ENCODE data around the gene ZSWIM9. TPM values are rescaled to one million over a fixed set of nuclear protein-coding genes. Genes with fewer than 3 reads are reported as not detected.

The ZSWIM9 gene
- total RNA-seq, 4 donors from 2014 or later = 4.2 to 6.1 (median 5.4) TPM

- H3K27ac ChIP-seq = no peak overlapping the region
- 95 to 96% methylated on average over 5 of the region's 5 CpGs for WGBS, 2 donors
- H3K4me1 ChIP-seq = no peaks in the 10 kb centered on the region
- H3K36me3 ChIP-seq = no peaks in the 10 kb centered on the region
- no peak overlapping the region for H3K4me3 ChIP-seq (replicated peaks in 1 of 3)
- TF ChIP-seq POLR2A (IDR thresholded peaks at IDR 0.05) = no peak
- TF ChIP-seq, protein P1, sequence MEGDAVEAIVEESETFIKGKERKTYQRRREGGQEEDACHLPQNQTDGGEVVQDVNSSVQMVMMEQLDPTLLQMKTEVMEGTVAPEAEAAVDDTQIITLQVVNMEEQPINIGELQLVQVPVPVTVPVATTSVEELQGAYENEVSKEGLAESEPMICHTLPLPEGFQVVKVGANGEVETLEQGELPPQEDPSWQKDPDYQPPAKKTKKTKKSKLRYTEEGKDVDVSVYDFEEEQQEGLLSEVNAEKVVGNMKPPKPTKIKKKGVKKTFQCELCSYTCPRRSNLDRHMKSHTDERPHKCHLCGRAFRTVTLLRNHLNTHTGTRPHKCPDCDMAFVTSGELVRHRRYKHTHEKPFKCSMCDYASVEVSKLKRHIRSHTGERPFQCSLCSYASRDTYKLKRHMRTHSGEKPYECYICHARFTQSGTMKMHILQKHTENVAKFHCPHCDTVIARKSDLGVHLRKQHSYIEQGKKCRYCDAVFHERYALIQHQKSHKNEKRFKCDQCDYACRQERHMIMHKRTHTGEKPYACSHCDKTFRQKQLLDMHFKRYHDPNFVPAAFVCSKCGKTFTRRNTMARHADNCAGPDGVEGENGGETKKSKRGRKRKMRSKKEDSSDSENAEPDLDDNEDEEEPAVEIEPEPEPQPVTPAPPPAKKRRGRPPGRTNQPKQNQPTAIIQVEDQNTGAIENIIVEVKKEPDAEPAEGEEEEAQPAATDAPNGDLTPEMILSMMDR (IDR thresholded peaks at IDR 0.05) = no peak
- no peak for DNase-seq
- no peaks in the 10 kb centered on the region for H3K9me3 ChIP-seq
- intact Hi-C loops (cut with DNase I) = no loop called here
- H3K27me3 ChIP-seq = no peaks in the 10 kb centered on the region
Observed at GRCh38 chr19:48181505-48181904, 11.0 kb downstream of the ZSWIM9 start.

DNA sequence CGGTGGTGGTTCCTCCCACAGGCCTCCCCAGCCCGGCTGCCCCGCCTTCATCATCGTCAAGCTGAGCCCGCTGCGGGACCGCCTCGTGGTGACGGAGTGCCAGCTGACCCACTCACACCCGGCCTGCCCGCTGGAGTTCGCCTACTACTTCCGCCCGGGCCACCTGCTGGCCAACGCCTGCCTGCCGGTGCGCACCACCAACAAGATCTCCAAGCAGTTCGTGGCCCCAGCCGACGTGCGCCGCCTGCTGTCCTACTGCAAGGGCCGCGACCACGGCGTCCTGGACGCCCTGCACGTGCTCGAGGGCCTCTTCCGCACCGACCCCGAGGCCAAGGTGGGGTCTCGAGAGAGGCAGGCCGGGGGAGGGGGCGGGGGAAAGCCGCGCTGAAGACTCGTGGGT, 12.0 kb downstream of the ZSWIM9 start:
- WGBS, 2 donors = 93 to 95% methylated on average over 38 of the region's 38 CpGs
- no peaks in the 10 kb centered on the region for H3K27me3 ChIP-seq
- no peak overlapping the region for H3K4me3 ChIP-seq (replicated peaks in 1 of 3)
- no peak overlapping the region for H3K27ac ChIP-seq
- no peak for DNase-seq
- no peaks in the 10 kb centered on the region for H3K4me1 ChIP-seq
- intact Hi-C loops (cut with DNase I) = no loop called here
- no peaks in the 10 kb centered on the region for H3K36me3 ChIP-seq
- no peaks in the 10 kb centered on the region for H3K9me3 ChIP-seq
- no peak for TF ChIP-seq POLR2A (IDR thresholded peaks at IDR 0.05)
- TF ChIP-seq, protein P1 (IDR thresholded peaks at IDR 0.05) = no peak

- Histone ChIP-seq H3K4me1 (no peaks in the 10 kb centered on the region), H3K9me3 (no peaks in the 10 kb centered on the region), H3K36me3 (no peaks in the 10 kb centered on the region), H3K4me3 (replicated peaks in 1 of 3) (no peak overlapping the region), H3K27ac (no peak overlapping the region), H3K27me3 (no peaks in the 10 kb centered on the region)
- no peak for TF ChIP-seq POLR2A (IDR thresholded peaks at IDR 0.05)
- intact Hi-C loops (cut with DNase I) = no loop called here
- WGBS, 2 donors = 96 to 98% methylated on average over 9 of the region's 9 CpGs
- no peak for DNase-seq
Observed at GRCh38 chr19:48183356-48183755, 12.9 kb downstream of the ZSWIM9 start.

DNA sequence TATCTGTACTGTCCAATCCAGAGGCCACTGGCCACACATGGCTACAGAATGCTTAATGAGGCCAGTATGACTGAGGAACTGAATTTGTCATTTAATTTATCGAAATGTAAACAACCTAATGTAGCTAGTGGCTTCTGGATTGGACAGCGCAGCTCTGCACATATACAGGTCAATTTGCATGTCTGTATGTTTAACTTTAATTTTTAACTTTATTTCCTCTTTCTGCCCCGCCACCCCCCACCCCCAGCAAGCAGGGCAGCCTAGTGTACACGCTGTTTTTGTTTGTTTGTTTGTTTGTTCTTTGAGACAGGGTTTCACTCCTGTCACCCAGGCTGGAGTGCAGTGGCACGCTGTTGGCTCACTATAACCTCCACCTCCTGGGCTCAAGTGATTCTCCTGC, 15.5 kb downstream of the ZSWIM9 start:
- no peak for DNase-seq
- 86 to 94% methylated on average over 5 of the region's 5 CpGs for WGBS, 2 donors
- Histone ChIP-seq H3K36me3 (no peaks in the 10 kb centered on the region), H3K4me3 (replicated peaks in 1 of 3) (no peak overlapping the region), H3K27ac (no peak overlapping the region), H3K4me1 (no peaks in the 10 kb centered on the region), H3K9me3 (no peaks in the 10 kb centered on the region), H3K27me3 (no peaks in the 10 kb centered on the region)
- no peak for TF ChIP-seq POLR2A (IDR thresholded peaks at IDR 0.05)
- TF ChIP-seq, protein P1 (IDR thresholded peaks at IDR 0.05) = no peak
- intact Hi-C loops (cut with DNase I) = no loop called here

- 85 to 91% methylated on average over 8 of the region's 8 CpGs for WGBS, 2 donors
- H3K27ac ChIP-seq = no peak overlapping the region
- intact Hi-C loops (cut with DNase I) = no loop called here
- H3K4me1 ChIP-seq = no peaks in the 10 kb centered on the region
- H3K9me3 ChIP-seq = no peaks in the 10 kb centered on the region
- no peak for DNase-seq
- H3K27me3 ChIP-seq = no peaks in the 10 kb centered on the region
- no peaks in the 10 kb centered on the region for H3K36me3 ChIP-seq
- H3K4me3 ChIP-seq (replicated peaks in 1 of 3) = no peak overlapping the region
- TF ChIP-seq, protein P1 (IDR thresholded peaks at IDR 0.05) = no peak
- TF ChIP-seq POLR2A (IDR thresholded peaks at IDR 0.05) = no peak
Observed at GRCh38 chr19:48186541-48186991, 16.1 kb downstream of the ZSWIM9 start.

Measured in thyroid gland (tissue), 4 donors.